T-helper 1 cell treated with Interleukin-12 subunit alpha and Interleukin-12 subunit beta and Interleukin-4 antibody, amounts not matched to agents 30 μg/mL and 1 μg/mL, for 36 hours (primary cell): ENCODE data around the gene SMIM10L2A.
"Not testable (repeated sequence)": the region's sequence is repeated elsewhere in the genome, so short reads cannot be mapped to it uniquely, and the experiment has no call there.

Experiments used
- H3K27ac Mint-ChIP-seq: one replicate; pipeline ENCODE4 v1.8.0; 2021; ENCODE audit warnings: mild to moderate bottlenecking, mixed read lengths
- H3K27me3 Mint-ChIP-seq: one replicate; pipeline ENCODE4 v1.8.0; 2021; ENCODE audit warnings: low read depth, mixed read lengths
- H3K36me3 Mint-ChIP-seq: one replicate; pipeline ENCODE4 v1.8.0; 2021; ENCODE audit warnings: low read depth, mixed read lengths
- H3K4me1 Mint-ChIP-seq: one replicate; pipeline ENCODE4 v1.8.0; 2021; ENCODE audit warnings: low read depth, mixed read lengths
- H3K4me3 Mint-ChIP-seq: one replicate; pipeline ENCODE4 v1.8.0; 2021; ENCODE audit warnings: mild to moderate bottlenecking, moderate library complexity, mixed read lengths
- H3K9me3 Mint-ChIP-seq: one replicate; pipeline ENCODE4 v1.8.0; 2021; ENCODE audit warnings: mixed read lengths

The SMIM10L2A gene

GRCh38 chrX:135406428-135406827, 15.3 kb upstream of the SMIM10L2A start:
- not testable (repeated sequence) for H3K27ac Mint-ChIP-seq, H3K36me3 Mint-ChIP-seq, H3K27me3 Mint-ChIP-seq, H3K9me3 Mint-ChIP-seq, H3K4me3 Mint-ChIP-seq
- peaks cover 18% of the 10 kb centered on the region for H3K4me1 Mint-ChIP-seq

GRCh38 chrX:135408794-135409193, 12.9 kb upstream of the SMIM10L2A start:
- H3K36me3 Mint-ChIP-seq, result no peaks in the 10 kb centered on the region
- H3K4me3 Mint-ChIP-seq, result no peak overlapping the region
- H3K27ac Mint-ChIP-seq, result no peak overlapping the region
- peaks cover 8% of the 10 kb centered on the region for H3K4me1 Mint-ChIP-seq
- peaks cover 8% of the 10 kb centered on the region for H3K27me3 Mint-ChIP-seq
- H3K9me3 Mint-ChIP-seq, result peaks cover 10% of the 10 kb centered on the region

GRCh38 chrX:135410861-135411627, 10.7 kb upstream of the SMIM10L2A start:
- Mint-ChIP-seq H3K36me3 (no peaks in the 10 kb centered on the region), H3K4me1 (peaks cover 8% of the 10 kb centered on the region), H3K9me3 (peaks cover 11% of the 10 kb centered on the region), H3K4me3 (no peak overlapping the region), H3K27me3 (peaks cover 8% of the 10 kb centered on the region), H3K27ac (no peak overlapping the region)

GRCh38 chrX:135411893-135412292, 9.9 kb upstream of the SMIM10L2A start:
- Mint-ChIP-seq H3K36me3 (no peaks in the 10 kb centered on the region), H3K4me3 (no peak overlapping the region), H3K27ac (no peak overlapping the region), H3K4me1 (peaks cover 8% of the 10 kb centered on the region), H3K9me3 (peaks cover 11% of the 10 kb centered on the region), H3K27me3 (peaks cover 13% of the 10 kb centered on the region)

GRCh38 chrX:135416546-135416945, 5.2 kb upstream of the SMIM10L2A start:
- Mint-ChIP-seq H3K4me1 (peaks cover 5% of the 10 kb centered on the region), H3K27me3 (peaks cover 18% of the 10 kb centered on the region), H3K27ac (no peak overlapping the region), H3K9me3 (peaks cover 11% of the 10 kb centered on the region), H3K4me3 (no peak overlapping the region), H3K36me3 (no peaks in the 10 kb centered on the region)

- H3K4me3 Mint-ChIP-seq, result peak overlapping the region; percentile 62
- H3K9me3 Mint-ChIP-seq, result no peaks in the 10 kb centered on the region
- no peak overlapping the region for H3K27ac Mint-ChIP-seq
- peaks cover 11% of the 10 kb centered on the region for H3K4me1 Mint-ChIP-seq
- no peaks in the 10 kb centered on the region for H3K36me3 Mint-ChIP-seq
- peaks cover 25% of the 10 kb centered on the region for H3K27me3 Mint-ChIP-seq
Observed at GRCh38 chrX:135420831-135421230, 913 bp upstream of the SMIM10L2A start.

GRCh38 chrX:135421537-135421931, 210 bp upstream of the SMIM10L2A start:
- Mint-ChIP-seq H3K9me3 (no peaks in the 10 kb centered on the region), H3K4me1 (peaks cover 11% of the 10 kb centered on the region), H3K4me3 (peak overlapping the region; percentile 62), H3K27ac (no peak overlapping the region), H3K27me3 (peaks cover 20% of the 10 kb centered on the region), H3K36me3 (no peaks in the 10 kb centered on the region)

GRCh38 chrX:135422810-135423168, 1.0 kb downstream of the SMIM10L2A start:
- Mint-ChIP-seq H3K27me3 (peaks cover 17% of the 10 kb centered on the region), H3K4me3 (peak overlapping the region; percentile 50), H3K4me1 (peaks cover 11% of the 10 kb centered on the region)
- not testable (repeated sequence) for H3K9me3 Mint-ChIP-seq, H3K27ac Mint-ChIP-seq, H3K36me3 Mint-ChIP-seq

- H3K27ac Mint-ChIP-seq, H3K36me3 Mint-ChIP-seq, H3K9me3 Mint-ChIP-seq: not testable (repeated sequence)
- H3K4me1 Mint-ChIP-seq, result peaks cover 11% of the 10 kb centered on the region
- peaks cover 12% of the 10 kb centered on the region for H3K27me3 Mint-ChIP-seq
- peak overlapping the region; percentile 50 for H3K4me3 Mint-ChIP-seq
Observed at GRCh38 chrX:135423173-135423864, 1.6 kb downstream of the SMIM10L2A start.

GRCh38 chrX:135424469-135424868, 2.7 kb downstream of the SMIM10L2A start:
- H3K27me3 Mint-ChIP-seq, result peaks cover 7% of the 10 kb centered on the region
- peaks cover 10% of the 10 kb centered on the region for H3K4me1 Mint-ChIP-seq
- no peaks in the 10 kb centered on the region for H3K9me3 Mint-ChIP-seq
- no peak overlapping the region for H3K4me3 Mint-ChIP-seq
- no peaks in the 10 kb centered on the region for H3K36me3 Mint-ChIP-seq
- no peak overlapping the region for H3K27ac Mint-ChIP-seq

GRCh38 chrX:135425026-135425965, 3.6 kb downstream of the SMIM10L2A start:
- H3K27ac Mint-ChIP-seq, result no peak overlapping the region
- H3K4me3 Mint-ChIP-seq, result no peak overlapping the region
- peaks cover 1% of the 10 kb centered on the region for H3K36me3 Mint-ChIP-seq
- peaks cover 10% of the 10 kb centered on the region for H3K4me1 Mint-ChIP-seq
- H3K9me3 Mint-ChIP-seq, result no peaks in the 10 kb centered on the region
- H3K27me3 Mint-ChIP-seq, result peaks cover 12% of the 10 kb centered on the region

- H3K27me3 Mint-ChIP-seq, result peaks cover 16% of the 10 kb centered on the region
- no peak overlapping the region for H3K27ac Mint-ChIP-seq
- peaks cover 2% of the 10 kb centered on the region for H3K36me3 Mint-ChIP-seq
- no peak overlapping the region for H3K4me3 Mint-ChIP-seq
- H3K9me3 Mint-ChIP-seq, result peaks cover 9% of the 10 kb centered on the region
- peaks cover 7% of the 10 kb centered on the region for H3K4me1 Mint-ChIP-seq
Observed at GRCh38 chrX:135429429-135429828, 7.7 kb downstream of the SMIM10L2A start.

GRCh38 chrX:135431886-135432285, 10.1 kb downstream of the SMIM10L2A start:
- H3K9me3 Mint-ChIP-seq, result peaks cover 9% of the 10 kb centered on the region
- no peak overlapping the region for H3K27ac Mint-ChIP-seq
- no peak overlapping the region for H3K4me3 Mint-ChIP-seq
- peaks cover 2% of the 10 kb centered on the region for H3K36me3 Mint-ChIP-seq
- peaks cover 16% of the 10 kb centered on the region for H3K27me3 Mint-ChIP-seq
- H3K4me1 Mint-ChIP-seq, result peaks cover 7% of the 10 kb centered on the region

- Mint-ChIP-seq H3K9me3 (peaks cover 9% of the 10 kb centered on the region), H3K36me3 (peaks cover 2% of the 10 kb centered on the region), H3K27ac (no peak overlapping the region), H3K4me3 (no peak overlapping the region), H3K27me3 (peaks cover 16% of the 10 kb centered on the region), H3K4me1 (peaks cover 7% of the 10 kb centered on the region)
Observed at GRCh38 chrX:135432453-135432852, 10.7 kb downstream of the SMIM10L2A start.
